ENCODE measurements around the gene SLC13A3. TPM values are rescaled to one million over a fixed set of nuclear protein-coding genes. Genes with fewer than 3 reads are reported as not detected.

Gene SLC13A3
- total RNA-seq, 1 experiment from 2014 or later, result 9.1 TPM

DNA sequence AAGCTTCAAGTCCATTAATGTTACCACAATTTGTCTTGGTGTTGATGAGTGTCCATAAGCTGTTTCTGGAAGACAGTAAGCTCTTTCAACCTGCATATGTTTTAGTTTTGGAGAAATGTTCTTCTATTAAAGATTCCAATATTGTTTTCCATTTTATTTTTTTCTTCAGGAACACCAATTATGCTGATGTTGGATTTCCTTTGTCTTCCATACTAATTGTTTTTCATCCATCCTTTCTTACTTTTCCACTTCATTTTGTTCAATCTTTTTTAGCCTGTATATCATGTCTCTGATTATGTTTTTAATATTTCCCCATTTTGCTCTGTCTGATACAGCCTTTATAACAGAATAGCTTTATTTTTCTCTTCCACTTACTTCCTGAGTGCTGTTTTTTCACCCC lies 21.9 kb downstream of the SLC13A3 start:
- Histone ChIP-seq H2AFZ (no peak overlapping the region), H3K79me2 (ENCODE audit: low read depth) (no peaks in the 10 kb centered on the region), H3K4me1 (replicated peaks; ENCODE audit: insufficient read depth) (peaks cover 12% of the 10 kb centered on the region), H3F3A (ENCODE audit: insufficient read depth, low read depth) (no peaks in the 10 kb centered on the region), H3K36me3 (ENCODE audit: low read depth) (no peaks in the 10 kb centered on the region), H3K4me3 (no peak overlapping the region), H4K20me1 (ENCODE audit: insufficient read depth) (no peaks in the 10 kb centered on the region), H3K27ac (no peak overlapping the region), H3K9me3 (ENCODE audit: insufficient read depth, low read depth) (0 out of 2 replicates have a peak, but pooled peaks cover 11% of the 10 kb centered on the region), H3K27me3 (ENCODE audit: insufficient read depth, low read depth) (no peaks in the 10 kb centered on the region), H3K4me2 (no peak overlapping the region), H3K9me2 (ENCODE audit: insufficient read depth) (no peaks in the 10 kb centered on the region)
- no TSS peak for BruUV-seq (replicated peaks)
- DNase-seq, result no peak
- intact Hi-C loops (cut with micrococcal nuclease; ENCODE audit: unreplicated experiment), result no loop called here
- ChIA-PET POLR2A (ENCODE audit: unreplicated experiment) (interaction anchor here (0.6 kb wide), 1 partner anchor 207 kb away, joined by 3 read pairs; no protein-coding TSS in a partner anchor), CTCF (no interaction called here)
- TF ChIP-seq EZH2 (IDR thresholded peaks at IDR 0.05; ENCODE audit: low read depth), result no peak
- TF ChIP-seq, protein P1, sequence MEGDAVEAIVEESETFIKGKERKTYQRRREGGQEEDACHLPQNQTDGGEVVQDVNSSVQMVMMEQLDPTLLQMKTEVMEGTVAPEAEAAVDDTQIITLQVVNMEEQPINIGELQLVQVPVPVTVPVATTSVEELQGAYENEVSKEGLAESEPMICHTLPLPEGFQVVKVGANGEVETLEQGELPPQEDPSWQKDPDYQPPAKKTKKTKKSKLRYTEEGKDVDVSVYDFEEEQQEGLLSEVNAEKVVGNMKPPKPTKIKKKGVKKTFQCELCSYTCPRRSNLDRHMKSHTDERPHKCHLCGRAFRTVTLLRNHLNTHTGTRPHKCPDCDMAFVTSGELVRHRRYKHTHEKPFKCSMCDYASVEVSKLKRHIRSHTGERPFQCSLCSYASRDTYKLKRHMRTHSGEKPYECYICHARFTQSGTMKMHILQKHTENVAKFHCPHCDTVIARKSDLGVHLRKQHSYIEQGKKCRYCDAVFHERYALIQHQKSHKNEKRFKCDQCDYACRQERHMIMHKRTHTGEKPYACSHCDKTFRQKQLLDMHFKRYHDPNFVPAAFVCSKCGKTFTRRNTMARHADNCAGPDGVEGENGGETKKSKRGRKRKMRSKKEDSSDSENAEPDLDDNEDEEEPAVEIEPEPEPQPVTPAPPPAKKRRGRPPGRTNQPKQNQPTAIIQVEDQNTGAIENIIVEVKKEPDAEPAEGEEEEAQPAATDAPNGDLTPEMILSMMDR (conservative IDR thresholded peaks at IDR 0.05), result no peak

DNA sequence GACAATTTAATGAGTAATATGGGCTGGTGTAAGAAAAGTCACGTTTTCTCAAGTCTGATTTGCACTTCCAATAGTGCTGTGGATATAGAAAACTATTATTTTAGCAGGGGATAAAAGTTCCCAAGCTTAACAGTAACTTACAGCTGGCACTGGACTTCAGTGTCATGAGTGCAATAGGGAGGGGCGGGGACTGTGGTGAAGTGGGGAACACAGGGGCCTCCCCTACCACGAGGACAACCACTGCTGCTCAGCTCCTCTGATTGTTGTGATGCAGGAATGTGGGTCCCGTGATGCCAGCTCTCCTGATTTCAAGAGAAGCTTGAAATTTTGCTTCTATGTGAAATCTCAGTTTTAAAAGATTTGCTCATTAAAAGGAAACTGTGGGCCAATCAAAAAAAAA lies 24.0 kb downstream of the SLC13A3 start:
- POLR2A ChIA-PET (ENCODE audit: unreplicated experiment), result no interaction called here
- Histone ChIP-seq H4K20me1 (ENCODE audit: insufficient read depth) (no peaks in the 10 kb centered on the region), H3K4me3 (no peak overlapping the region), H3K27ac (no peak overlapping the region), H3K79me2 (ENCODE audit: low read depth) (no peaks in the 10 kb centered on the region), H3K27me3 (ENCODE audit: insufficient read depth, low read depth) (no peaks in the 10 kb centered on the region), H3K9me3 (ENCODE audit: insufficient read depth, low read depth) (peaks cover 15% of the 10 kb centered on the region; the same call in 1 of the 2 replicates), H2AFZ (no peak overlapping the region), H3K9me2 (ENCODE audit: insufficient read depth) (no peaks in the 10 kb centered on the region), H3F3A (ENCODE audit: insufficient read depth, low read depth) (no peaks in the 10 kb centered on the region), H3K4me2 (no peak overlapping the region), H3K36me3 (ENCODE audit: low read depth) (no peaks in the 10 kb centered on the region), H3K4me1 (replicated peaks; ENCODE audit: insufficient read depth) (peaks cover 12% of the 10 kb centered on the region)
- CTCF ChIA-PET, result no interaction called here
- intact Hi-C loops (cut with micrococcal nuclease; ENCODE audit: unreplicated experiment), result no loop called here
- no peak for TF ChIP-seq EZH2 (IDR thresholded peaks at IDR 0.05; ENCODE audit: low read depth)
- no TSS peak for BruUV-seq (replicated peaks)
- DNase-seq, result no peak

DNA sequence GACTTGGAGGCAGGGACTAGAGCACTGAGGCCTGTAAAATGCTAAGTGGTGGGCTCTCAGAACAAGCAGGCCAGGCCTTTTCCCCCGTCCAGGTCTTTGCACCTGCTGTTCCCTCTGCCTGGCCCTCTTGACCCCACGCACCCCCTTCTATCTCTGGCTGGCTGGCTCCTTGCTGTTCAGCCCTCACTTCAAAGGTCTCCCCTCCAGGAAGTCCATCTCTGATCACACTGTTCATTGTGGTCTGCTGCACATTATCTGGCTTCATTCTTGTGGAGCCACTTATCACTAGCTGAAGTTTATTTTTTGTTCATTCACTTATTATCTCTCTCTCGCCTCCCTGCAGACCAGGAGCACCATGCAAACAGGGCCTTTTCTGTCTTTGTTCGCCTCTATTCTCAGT lies 24.5 kb downstream of the SLC13A3 start:
- Histone ChIP-seq H3K9me2 (ENCODE audit: insufficient read depth) (no peaks in the 10 kb centered on the region), H3K27ac (no peak overlapping the region), H2AFZ (no peak overlapping the region), H3K36me3 (ENCODE audit: low read depth) (no peaks in the 10 kb centered on the region), H3K27me3 (ENCODE audit: insufficient read depth, low read depth) (no peaks in the 10 kb centered on the region), H3F3A (ENCODE audit: insufficient read depth, low read depth) (no peaks in the 10 kb centered on the region), H3K79me2 (ENCODE audit: low read depth) (no peaks in the 10 kb centered on the region), H3K4me3 (no peak overlapping the region), H3K4me2 (no peak overlapping the region), H4K20me1 (ENCODE audit: insufficient read depth) (no peaks in the 10 kb centered on the region), H3K4me1 (replicated peaks; ENCODE audit: insufficient read depth) (peaks cover 9% of the 10 kb centered on the region), H3K9me3 (ENCODE audit: insufficient read depth, low read depth) (peaks cover 15% of the 10 kb centered on the region; the same call in 1 of the 2 replicates)
- ChIA-PET CTCF (no interaction called here), POLR2A (ENCODE audit: unreplicated experiment) (no interaction called here)
- no peak for TF ChIP-seq EZH2 (IDR thresholded peaks at IDR 0.05; ENCODE audit: low read depth)
- TF ChIP-seq, protein P1 (conservative IDR thresholded peaks at IDR 0.05), result no peak
- no peak for DNase-seq
- intact Hi-C loops (cut with micrococcal nuclease; ENCODE audit: unreplicated experiment), result no loop called here
- BruUV-seq (replicated peaks), result no TSS peak

DNA sequence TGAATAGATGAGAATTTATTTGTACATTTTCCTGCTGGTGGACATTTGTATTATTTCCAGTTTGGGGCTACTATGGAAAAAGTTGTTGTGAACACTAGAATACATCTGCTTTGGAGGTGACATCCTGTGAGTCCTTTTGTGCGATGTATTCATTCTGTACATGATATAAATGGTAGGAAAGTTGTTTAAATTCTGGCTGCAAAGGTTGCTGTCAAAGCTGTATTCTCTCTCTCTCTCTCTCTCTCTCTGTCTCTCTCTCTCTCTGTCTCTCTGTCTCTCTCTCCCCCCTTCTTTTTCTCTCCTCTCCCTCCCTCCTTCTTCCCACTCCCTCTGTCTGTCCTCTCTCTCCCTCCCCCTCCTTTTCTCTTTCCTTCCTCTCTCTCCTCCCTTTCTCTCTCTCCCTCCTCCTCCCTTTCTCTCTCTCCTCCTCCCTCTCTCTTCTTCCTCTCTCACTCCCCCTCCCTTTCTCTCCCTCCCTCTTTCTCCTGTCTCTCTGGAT lies 25.3 kb downstream of the SLC13A3 start:
- H3K27me3 ChIP-seq (ENCODE audit: insufficient read depth, low read depth), result no peaks in the 10 kb centered on the region
- no peaks in the 10 kb centered on the region for H3K79me2 ChIP-seq (ENCODE audit: low read depth)
- no peak overlapping the region for H3K4me3 ChIP-seq
- no peak overlapping the region for H2AFZ ChIP-seq
- no TSS peak for BruUV-seq (replicated peaks)
- intact Hi-C loops (cut with micrococcal nuclease; ENCODE audit: unreplicated experiment), result no loop called here
- H3F3A ChIP-seq (ENCODE audit: insufficient read depth, low read depth), result no peaks in the 10 kb centered on the region
- H3K4me1 ChIP-seq (replicated peaks; ENCODE audit: insufficient read depth), result peaks cover under 1% of the 10 kb centered on the region; the same call in 1 of the 2 replicates
- H3K27ac ChIP-seq, result no peak overlapping the region
- TF ChIP-seq, protein P1 (conservative IDR thresholded peaks at IDR 0.05), result no peak
- TF ChIP-seq EZH2 (IDR thresholded peaks at IDR 0.05; ENCODE audit: low read depth), result no peak
- H3K4me2 ChIP-seq, result no peak overlapping the region
- DNase-seq, result no peak
- no peaks in the 10 kb centered on the region for H4K20me1 ChIP-seq (ENCODE audit: insufficient read depth)
- POLR2A ChIA-PET (ENCODE audit: unreplicated experiment), result interaction anchor here (0.6 kb wide), 1 partner anchor 57 kb away, joined by 3 read pairs; no protein-coding TSS in a partner anchor
- CTCF ChIA-PET, result no interaction called here
- no peaks in the 10 kb centered on the region for H3K36me3 ChIP-seq (ENCODE audit: low read depth)
- no peaks in the 10 kb centered on the region for H3K9me2 ChIP-seq (ENCODE audit: insufficient read depth)
- H3K9me3 ChIP-seq (ENCODE audit: insufficient read depth, low read depth), result peaks cover 11% of the 10 kb centered on the region; the same call in 1 of the 2 replicates

Data from PC-9 (cell line).